Common myeloid progenitor, CD34-positive (primary cell): ENCODE data around the gene GUCA1A.
"Not testable (repeated sequence)": the region's sequence is repeated elsewhere in the genome, so short reads cannot be mapped to it uniquely, and the experiment has no call there.

ENCODE experiments used
- CTCF ChIA-PET: fragments of 350-600 bp; sonication (Branson Sonifier 250); formaldehyde crosslinking; loops from one replicate; lab custom pipeline; 2021; ENCODE audit warnings: antibody characterized with exemption; lab: Charles Lee
- POLR2A ChIA-PET: fragments of 350-600 bp; sonication (Branson Sonifier 250); formaldehyde crosslinking; loops from one replicate; lab custom pipeline; 2021; ENCODE audit warnings: antibody characterized with exemption; lab: Charles Lee
- DNase-seq, 3 donors: peaks; one replicate each; pipeline versions ENCODE4 v3.0.0 to v3.0.0-alpha.2; 2013
- H3K27ac ChIP-seq, 2 experiments: 1 replicate in 1 of 2; 2 replicates in 1 of 2; pipeline ENCODE4 v1.7.0; 2013; ENCODE audit warnings: inconsistent platforms in 2 of 2, low read length in 2 of 2, mild to moderate bottlenecking in 2 of 2, low read depth in 1 of 2, moderate library complexity in 1 of 2; ENCODE audit not compliant: severe bottlenecking in 2 of 2, insufficient read depth in 1 of 2, poor library complexity in 1 of 2
- H3K27me3 ChIP-seq, 5 experiments: replicated peaks in 2 of 5; 1 replicate in 3 of 5; 2 replicates in 2 of 5; pipeline versions ENCODE4 v1.6.1 to v1.7.0; 2013; ENCODE audit warnings: low read length in 4 of 5, mild to moderate bottlenecking in 2 of 5, moderate library complexity in 2 of 5, inconsistent platforms in 1 of 5; ENCODE audit not compliant: insufficient read depth in 5 of 5, control insufficient read depth in 4 of 5
- H3K36me3 ChIP-seq, 4 experiments: 1 replicate in 2 of 4; 2 replicates in 2 of 4; pipeline versions ENCODE4 v1.6.1 to v1.7.0; 2013; ENCODE audit warnings: low read length in 3 of 4, control low read depth in 1 of 4, mild to moderate bottlenecking in 1 of 4; ENCODE audit not compliant: control insufficient read depth in 4 of 4, insufficient read depth in 4 of 4
- H3K4me1 ChIP-seq, 4 experiments: 1 replicate in 3 of 4; 2 replicates in 1 of 4; pipeline versions ENCODE4 v1.6.1 to v1.7.1; 2013; ENCODE audit warnings: low read length in 3 of 4, mild to moderate bottlenecking in 3 of 4, control low read depth in 1 of 4, inconsistent platforms in 1 of 4, moderate library complexity in 1 of 4; ENCODE audit not compliant: control insufficient read depth in 4 of 4, insufficient read depth in 4 of 4; ENCODE audit errors: control extremely low read depth in 1 of 4
- H3K4me3 ChIP-seq, 7 experiments: 1 replicate in 4 of 7; 2 replicates in 3 of 7; pipeline versions ENCODE4 v1.5.1 to v1.7.0; 2013; ENCODE audit warnings: mild to moderate bottlenecking in 7 of 7, low read length in 6 of 7, moderate library complexity in 6 of 7, inconsistent platforms in 2 of 7, low read depth in 2 of 7, control low read depth in 1 of 7; ENCODE audit not compliant: insufficient read depth in 4 of 7, control insufficient read depth in 1 of 7; ENCODE audit errors: extremely low read depth in 1 of 7
- H3K9me3 ChIP-seq, 5 experiments: 1 replicate in 4 of 5; 2 replicates in 1 of 5; pipeline versions ENCODE4 v1.6.1 to v1.7.1; 2013; ENCODE audit warnings: low read length in 4 of 5, mild to moderate bottlenecking in 2 of 5, inconsistent platforms in 1 of 5, low read depth in 1 of 5, moderate library complexity in 1 of 5; ENCODE audit not compliant: control insufficient read depth in 4 of 5, insufficient read depth in 2 of 5; ENCODE audit errors: control extremely low read depth in 1 of 5
- WGBS: methylation state at CpG from one replicate; pipeline ENCODE4 v1.1.5; 2013; ENCODE audit not compliant: insufficient coverage; 5-methylcytosine and 5-hydroxymethylcytosine counted together

Gene GUCA1A

DNA sequence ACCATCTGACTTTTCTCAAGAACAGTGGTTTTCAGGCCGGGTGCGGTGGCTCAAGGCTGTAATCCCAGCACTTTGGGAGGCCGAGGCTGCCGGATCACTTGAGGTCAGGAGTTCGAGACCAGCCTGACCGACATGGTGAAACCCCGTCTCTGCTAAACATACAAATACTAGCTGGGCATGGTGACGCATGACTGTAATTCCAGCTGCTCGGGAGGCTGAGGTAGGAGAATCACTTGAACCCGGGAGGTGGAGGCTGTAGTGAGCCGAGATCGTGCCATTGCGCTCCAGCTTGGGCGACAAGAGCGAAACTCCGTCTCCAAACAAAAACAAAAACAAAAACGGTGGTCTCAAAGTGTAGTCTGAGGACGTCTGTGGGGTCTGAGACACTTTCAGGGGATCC lies 43.3 kb downstream of the GUCA1A start:
- H3K4me3 ChIP-seq = peak overlapping the region in 5 of 7 experiments; percentile 90 to 100 (median 98)
- peaks cover 3 to 26% (median 16%) of the 10 kb centered on the region in 4 experiments for H3K36me3 ChIP-seq
- H3K27me3 ChIP-seq, H3K9me3 ChIP-seq, DNase-seq, POLR2A ChIA-PET: not testable (repeated sequence)
- CTCF ChIA-PET = interaction anchor here (1.4 to 1.7 kb wide), 2 partner anchors 14 to 26 kb away, joined by 3 to 7 read pairs; no protein-coding TSS in a partner anchor
- 98% methylated on average over 17 of the region's 18 CpGs for WGBS
- peaks cover 4 to 16% (median 8%) of the 10 kb centered on the region in 4 experiments for H3K4me1 ChIP-seq
- H3K27ac ChIP-seq = peak overlapping the region in 1 of 2 experiments; percentile 92

DNA sequence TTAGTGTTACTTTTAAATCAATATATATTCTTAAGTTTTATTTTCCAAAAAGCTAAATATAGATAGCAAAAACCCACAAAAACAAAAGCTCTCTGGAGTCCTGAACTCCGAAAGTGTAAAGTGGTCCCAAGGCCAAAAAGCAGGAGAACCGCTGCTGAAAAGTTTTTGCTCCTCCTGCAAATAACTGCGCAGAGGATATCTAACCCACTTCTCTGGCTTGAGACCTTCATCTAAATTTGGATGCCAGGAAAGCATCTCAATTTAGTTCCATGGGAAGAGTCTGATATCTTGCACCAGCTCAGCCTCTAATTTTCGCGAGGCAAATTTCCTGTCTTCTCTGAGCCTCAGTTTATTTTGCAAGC lies 44.0 kb downstream of the GUCA1A start:
- ChIA-PET CTCF (interaction anchor here (0.8 to 1.7 kb wide), 3 partner anchors 9 to 173 kb away, joined by 3 to 7 read pairs (median 5); no protein-coding TSS in a partner anchor), POLR2A (no interaction called here)
- DNase-seq = peak in 1 of 3 donors; percentile 16

DNA sequence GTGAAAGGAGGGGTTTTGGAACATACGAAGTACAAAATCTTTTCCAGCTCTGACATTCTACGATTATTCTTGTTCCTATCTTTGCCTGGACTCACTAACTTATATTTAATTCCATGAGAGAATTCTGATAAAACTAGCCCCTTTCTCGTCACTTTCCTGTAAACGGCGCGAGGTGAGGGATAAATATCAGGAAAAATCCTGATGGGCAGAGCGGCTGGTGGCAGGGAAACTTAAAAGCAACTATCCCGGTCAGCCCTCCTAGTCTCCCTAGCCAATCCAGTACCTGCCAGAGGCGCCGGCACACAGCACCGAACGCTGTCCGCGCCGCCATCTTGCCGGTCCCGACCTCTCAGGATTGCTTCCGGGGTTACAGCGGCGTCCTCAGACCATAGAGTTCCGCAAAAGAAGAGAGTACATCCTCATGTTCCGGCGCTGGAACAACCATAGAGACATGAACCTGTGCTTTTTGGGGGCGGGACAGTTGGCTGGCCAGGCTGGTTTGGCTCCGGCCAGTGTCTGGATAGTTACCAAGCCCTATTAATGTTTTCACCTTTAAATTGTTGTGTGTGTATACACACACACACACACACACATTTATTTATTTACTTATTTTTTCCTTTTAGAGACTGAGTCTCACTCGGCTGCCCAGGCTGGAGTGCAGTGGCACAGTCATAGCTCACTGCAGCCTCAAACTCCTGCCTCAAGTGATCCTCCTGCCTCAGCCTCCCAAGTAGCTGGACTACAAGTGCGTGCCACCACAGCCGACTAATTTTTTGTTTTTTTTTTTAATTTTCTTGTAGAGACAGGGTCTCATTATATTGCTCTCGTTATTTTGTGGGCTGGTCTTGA lies 44.6 kb downstream of the GUCA1A start, which contains the start of gene MRPS10:
Gene MRPS10, minus strand, starts transcription at position 343 of the 849 bp plus-strand sequence. Its CDS starts 12 bp downstream, at position 331.
- POLR2A ChIA-PET = no interaction called here
- 5% methylated on average over 13 of the region's 29 CpGs for WGBS
- H3K27me3 ChIP-seq = no peaks in the 10 kb centered on the region

More for the DNA sequence above, 44.0 kb downstream of the GUCA1A start:
- Histone ChIP-seq H3K4me1 (peaks cover 4 to 16% (median 8%) of the 10 kb centered on the region in 4 experiments), H3K4me3 (peak overlapping the region; percentile 56 to 100 (median 98)), H3K9me3 (no peaks in the 10 kb centered on the region), H3K36me3 (peaks cover 3 to 19% (median 12%) of the 10 kb centered on the region in 4 experiments), H3K27ac (peak overlapping the region; percentile 86 to 92), H3K27me3 (no peaks in the 10 kb centered on the region)
- 4% methylated on average over 3 of the region's 5 CpGs for WGBS

GRCh38 chr6:42220807-42221206 lies 47.6 kb downstream of the GUCA1A start:
- Histone ChIP-seq H3K4me1 (peaks cover 4 to 10% (median 7%) of the 10 kb centered on the region in 4 experiments), H3K27ac (no peak overlapping the region), H3K9me3 (no peaks in the 10 kb centered on the region), H3K4me3 (no peak overlapping the region), H3K36me3 (no peaks in the 10 kb centered on the region), H3K27me3 (no peaks in the 10 kb centered on the region)
- CTCF ChIA-PET = no interaction called here
- DNase-seq = no peak
- 96% methylated on average over 5 of the region's 6 CpGs for WGBS
- POLR2A ChIA-PET = no interaction called here

More for the DNA sequence above, 44.6 kb downstream of the GUCA1A start, which contains the start of gene MRPS10:
- peak within 1 kb of the TSS; percentile 86 to 92 for H3K27ac ChIP-seq
- peak; percentile 95 to 96 (median 96) for DNase-seq
- peak within 1 kb of the TSS; percentile 56 to 100 (median 98) for H3K4me3 ChIP-seq
- no peaks in the 10 kb centered on the region for H3K9me3 ChIP-seq
- peaks cover 4 to 16% (median 8%) of the 10 kb centered on the region in 4 experiments for H3K4me1 ChIP-seq
- H3K36me3 ChIP-seq = peaks cover 3 to 14% (median 8%) of the 10 kb centered on the region in 4 experiments
- CTCF ChIA-PET = interaction anchor here (0.8 to 1.0 kb wide), 2 partner anchors 9 to 174 kb away, joined by 3 to 5 read pairs; no protein-coding TSS in a partner anchor

DNA sequence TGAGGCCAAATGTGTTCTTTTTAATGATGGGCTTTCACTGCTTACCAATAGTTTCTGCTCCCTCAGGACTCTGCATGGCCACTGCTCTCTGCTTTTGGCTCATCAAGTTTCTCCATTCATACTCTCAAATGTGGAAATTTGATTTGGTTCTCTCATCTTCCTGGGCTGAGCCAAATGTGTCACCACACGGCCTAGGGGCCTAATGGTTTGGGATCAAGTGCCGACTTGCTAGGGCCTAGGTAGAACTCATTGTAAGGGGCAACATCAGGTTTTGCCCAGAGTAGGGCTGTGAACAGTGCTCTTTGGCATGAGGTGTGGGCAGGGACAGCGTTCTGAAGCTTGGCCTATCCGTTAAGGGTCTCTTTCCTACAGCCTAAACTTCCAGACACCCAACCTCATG lies 48.4 kb downstream of the GUCA1A start:
- ChIA-PET CTCF (no interaction called here), POLR2A (no interaction called here)
- Histone ChIP-seq H3K27ac (no peak overlapping the region), H3K4me3 (no peak overlapping the region), H3K4me1 (peaks cover 3 to 6% (median 4%) of the 10 kb centered on the region in 4 experiments), H3K9me3 (no peaks in the 10 kb centered on the region), H3K27me3 (no peaks in the 10 kb centered on the region), H3K36me3 (no peaks in the 10 kb centered on the region)
- WGBS = 96% methylated on average over 2 of the region's 4 CpGs
- DNase-seq = no peak

DNA sequence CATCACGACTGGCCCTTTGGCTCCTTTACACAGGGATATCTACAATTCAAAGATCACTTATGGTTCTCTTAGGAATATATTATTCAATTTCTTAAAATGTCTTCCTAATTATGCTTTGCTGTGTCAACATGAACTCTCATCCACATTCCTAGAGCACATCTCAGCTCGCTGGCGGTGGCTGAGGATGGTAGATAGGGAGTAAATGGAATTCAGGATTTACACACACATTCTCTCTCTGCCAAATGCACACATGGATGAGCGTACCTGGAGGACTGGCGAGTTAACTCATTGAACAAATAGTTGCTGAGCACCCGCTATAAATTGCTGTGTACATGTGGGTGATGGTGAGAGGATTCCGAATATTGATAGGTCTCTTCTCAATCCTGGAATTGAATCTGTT lies 49.3 kb downstream of the GUCA1A start:
- DNase-seq = no peak
- Histone ChIP-seq H3K4me1 (no peaks in the 10 kb centered on the region), H3K4me3 (no peak overlapping the region), H3K27ac (no peak overlapping the region), H3K27me3 (no peaks in the 10 kb centered on the region), H3K36me3 (peaks cover 0 to 2% (median 0%) of the 10 kb centered on the region in 4 experiments), H3K9me3 (no peaks in the 10 kb centered on the region)
- POLR2A ChIA-PET = no interaction called here
- CTCF ChIA-PET = no interaction called here
- no CpG with 5 or more reads among the region's 7 CpGs for WGBS
